Activated CD8-positive, alpha-beta memory T cell treated with anti-CD3 and anti-CD28 coated beads, Interleukin-2, amount 50 U/mL, for 48 hours (primary cell): ENCODE measurements around the gene WDFY1.
A peak's percentile ranks its signal among the peaks of the same experiment; 100 is the strongest.

Experiments
- DNase-seq: peaks from one replicate; pipeline ENCODE4 v3.0.0-alpha.2; 2020

Gene WDFY1, protein sequence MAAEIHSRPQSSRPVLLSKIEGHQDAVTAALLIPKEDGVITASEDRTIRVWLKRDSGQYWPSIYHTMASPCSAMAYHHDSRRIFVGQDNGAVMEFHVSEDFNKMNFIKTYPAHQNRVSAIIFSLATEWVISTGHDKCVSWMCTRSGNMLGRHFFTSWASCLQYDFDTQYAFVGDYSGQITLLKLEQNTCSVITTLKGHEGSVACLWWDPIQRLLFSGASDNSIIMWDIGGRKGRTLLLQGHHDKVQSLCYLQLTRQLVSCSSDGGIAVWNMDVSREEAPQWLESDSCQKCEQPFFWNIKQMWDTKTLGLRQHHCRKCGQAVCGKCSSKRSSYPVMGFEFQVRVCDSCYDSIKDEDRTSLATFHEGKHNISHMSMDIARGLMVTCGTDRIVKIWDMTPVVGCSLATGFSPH

DNA sequence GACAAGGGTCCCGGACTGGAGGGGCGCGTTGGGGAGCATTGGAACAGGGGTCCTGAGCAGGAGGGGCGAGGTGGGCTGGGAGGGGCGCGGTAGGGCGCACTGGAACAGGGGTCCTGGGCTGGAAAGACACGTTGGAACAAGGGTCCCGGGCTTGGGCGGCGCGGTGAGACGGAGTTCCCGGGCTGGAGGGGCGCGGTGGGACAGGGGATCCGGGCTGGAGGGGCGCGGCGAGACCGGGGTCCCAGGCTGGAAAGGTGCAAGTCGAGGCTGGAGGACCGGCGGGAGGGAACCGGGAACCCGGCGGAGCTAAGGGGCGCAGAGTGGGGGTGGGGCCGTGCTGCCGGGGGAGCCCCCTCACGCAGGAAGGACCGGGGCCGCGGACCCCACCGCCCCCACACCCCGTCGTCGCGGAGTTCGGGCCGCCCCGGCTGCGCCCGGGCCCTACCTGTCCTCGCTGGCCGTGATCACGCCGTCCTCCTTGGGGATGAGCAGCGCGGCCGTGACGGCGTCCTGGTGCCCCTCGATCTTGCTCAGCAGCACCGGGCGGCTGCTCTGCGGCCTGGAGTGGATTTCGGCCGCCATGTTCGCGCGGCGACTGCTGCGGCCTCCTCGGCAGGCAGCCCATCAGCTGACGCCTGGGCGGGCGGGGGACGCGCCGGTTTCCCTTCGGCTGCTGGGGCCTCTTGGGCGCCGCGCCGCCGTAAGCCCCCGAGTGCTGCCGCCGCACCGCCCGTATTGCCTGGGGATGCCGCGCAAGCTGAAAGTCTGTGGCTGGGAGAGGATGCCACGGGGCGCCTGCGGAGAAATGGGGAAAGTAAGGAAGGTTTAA, at the start of gene WDFY1:
WDFY1 (minus strand) TSS at position 633 of the 829 bp plus-strand sequence; CDS start at position 582, 51 bp downstream.
- peak; percentile 90 for DNase-seq

- no peak for DNase-seq
Observed at GRCh38 chr2:223994562-223995162, 49.5 kb upstream of the WDFY1 start.

DNA sequence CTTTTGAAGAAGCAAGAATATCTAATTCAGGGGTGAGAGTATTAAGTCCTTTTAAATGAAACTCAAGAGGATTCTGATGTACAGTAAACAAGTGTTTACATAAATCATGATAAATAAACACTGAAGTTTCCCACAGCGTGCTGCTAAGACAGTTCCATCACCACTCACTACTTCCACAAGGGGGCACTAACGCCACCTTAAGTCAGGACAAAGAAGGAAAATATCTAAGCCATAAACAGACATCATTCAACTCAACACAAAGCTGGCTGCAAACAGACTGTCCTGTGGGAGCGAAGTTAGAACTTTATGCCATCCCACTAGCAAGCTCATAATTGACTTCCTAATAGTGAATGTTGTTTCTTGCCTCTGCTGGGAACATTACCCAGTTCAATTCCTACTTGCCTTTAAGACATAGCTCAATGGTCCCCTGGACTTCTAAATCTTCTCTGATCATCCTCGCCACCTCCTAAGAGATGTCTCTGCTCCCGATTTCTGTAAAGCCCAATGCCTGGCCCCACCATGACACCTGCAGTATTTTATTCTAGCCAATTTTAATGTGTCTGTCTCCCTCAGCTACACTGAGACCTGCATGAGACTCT, 48.6 kb upstream of the WDFY1 start:
- DNase-seq, result no peak

GRCh38 chr2:223991611-223992010, 46.5 kb upstream of the WDFY1 start:
- no peak for DNase-seq

DNA sequence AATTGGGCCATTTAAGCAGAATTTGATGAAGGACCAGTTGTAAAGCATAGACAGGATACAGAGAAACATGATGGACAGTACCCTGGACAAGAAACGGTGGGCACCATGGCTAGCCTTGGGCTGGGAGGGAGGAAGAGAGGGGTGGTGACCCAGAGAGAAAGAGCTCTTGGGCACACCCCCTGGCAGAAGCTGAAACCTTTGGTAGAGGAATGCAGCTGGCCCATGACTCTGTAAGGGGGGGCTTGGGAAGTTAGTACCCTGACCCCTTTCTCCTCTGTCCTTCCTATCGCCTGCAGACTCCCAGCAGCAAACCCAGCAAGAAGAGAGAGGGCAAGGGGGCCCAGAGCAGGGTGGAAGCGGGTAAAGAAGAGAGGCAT, 44.7 kb upstream of the WDFY1 start:
- no peak for DNase-seq

GRCh38 chr2:223989206-223989855, 44.2 kb upstream of the WDFY1 start:
- DNase-seq, result no peak

GRCh38 chr2:223981241-223981640, 36.1 kb upstream of the WDFY1 start:
- no peak for DNase-seq

- DNase-seq, result no peak
Observed at GRCh38 chr2:223980803-223981202, 35.7 kb upstream of the WDFY1 start.

GRCh38 chr2:223980397-223980735, 35.2 kb upstream of the WDFY1 start:
- DNase-seq, result no peak

GRCh38 chr2:223979730-223980396, 34.7 kb upstream of the WDFY1 start:
- DNase-seq, result no peak

DNA sequence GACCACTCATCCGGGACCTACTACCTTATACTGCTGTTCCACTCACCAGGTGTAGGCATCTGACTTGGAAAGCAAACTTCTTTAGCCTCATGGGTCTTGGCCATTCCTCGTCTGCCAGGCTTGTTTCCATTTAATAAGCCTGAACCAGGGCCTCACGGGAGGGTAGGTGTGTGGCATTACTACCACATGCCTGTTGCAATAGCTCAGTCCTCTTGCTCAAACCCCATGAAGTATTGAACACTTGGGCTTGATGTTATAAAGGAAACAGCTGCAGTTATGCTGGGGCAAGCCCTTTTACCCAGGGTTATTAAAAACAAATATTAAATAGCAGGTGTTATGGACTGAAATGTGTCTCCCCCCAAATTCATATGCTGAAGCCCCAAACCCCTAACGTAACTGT, 33.3 kb upstream of the WDFY1 start:
- DNase-seq, result no peak

GRCh38 chr2:223976635-223977226, 31.6 kb upstream of the WDFY1 start:
- DNase-seq, result no peak

DNA sequence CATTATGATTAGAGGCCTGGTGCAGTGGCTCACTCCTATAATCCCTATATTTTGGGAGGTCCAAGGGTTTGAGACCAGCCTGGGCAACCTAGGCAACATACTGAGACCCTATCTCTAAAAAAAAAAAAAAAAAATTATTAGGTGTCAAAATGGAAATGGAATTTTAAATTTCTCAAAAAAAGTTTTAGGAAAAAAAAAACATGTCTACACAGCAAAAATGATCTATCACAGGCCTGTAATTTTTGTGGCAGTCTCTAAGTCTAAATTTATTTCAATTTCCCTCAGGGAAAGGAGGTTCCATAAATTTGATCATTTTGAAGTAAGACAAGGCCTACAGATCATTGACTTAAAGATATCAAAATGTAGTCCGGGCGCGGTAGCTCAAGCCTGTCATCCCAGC, 28.5 kb upstream of the WDFY1 start:
- DNase-seq, result no peak

- DNase-seq, result no peak
Observed at GRCh38 chr2:223972656-223973102, 27.5 kb upstream of the WDFY1 start.

- DNase-seq, result no peak
Observed at GRCh38 chr2:223971731-223972130, 26.6 kb upstream of the WDFY1 start.

- peak; percentile 67 for DNase-seq
Observed at GRCh38 chr2:223970343-223971128, 25.4 kb upstream of the WDFY1 start.

DNA sequence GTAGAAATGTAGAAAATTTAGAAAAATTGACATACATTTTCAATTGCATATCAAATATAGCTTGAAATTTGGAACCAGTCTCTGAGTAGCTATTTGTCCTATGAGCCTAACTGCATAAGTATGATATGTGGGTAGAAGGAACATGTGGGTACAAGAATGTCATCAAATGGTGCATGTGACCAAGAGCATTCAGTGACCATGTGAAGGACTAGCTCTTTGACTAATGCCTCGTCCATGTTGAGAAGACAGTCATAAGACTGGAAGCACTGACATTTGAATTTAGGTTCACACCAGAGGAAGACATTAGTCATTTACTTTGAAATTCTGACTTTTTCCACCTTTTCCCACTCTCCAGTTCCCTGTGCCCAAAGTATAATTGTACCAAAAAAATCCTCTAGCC, 24.7 kb upstream of the WDFY1 start:
- no peak for DNase-seq

- no peak for DNase-seq
Observed at GRCh38 chr2:223969315-223969714, 24.2 kb upstream of the WDFY1 start.

DNA sequence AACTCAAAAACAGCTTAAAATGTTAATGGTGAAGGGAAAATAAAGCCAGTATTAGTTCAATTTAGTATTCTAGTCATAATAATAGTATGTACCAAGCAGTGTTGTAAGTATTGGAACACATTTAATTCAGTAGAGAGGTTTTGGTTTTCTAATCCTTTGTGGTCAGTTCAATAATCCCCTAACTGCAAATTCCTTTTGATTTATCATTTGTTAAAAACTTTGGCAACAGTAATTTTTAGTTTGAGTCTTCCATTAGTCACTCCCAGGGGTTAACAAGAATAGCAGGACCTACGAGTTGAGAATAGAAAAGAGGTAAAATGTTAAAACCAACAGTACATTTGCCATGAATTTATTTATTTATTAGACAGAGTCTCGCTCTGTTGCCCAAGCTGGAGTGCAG, 22.8 kb upstream of the WDFY1 start:
- DNase-seq, result no peak

GRCh38 chr2:223959688-223960087, 14.6 kb upstream of the WDFY1 start:
- no peak for DNase-seq
